IPS-20b (cell line): ENCODE measurements around the gene SLC1A3.
"Not testable (repeated sequence)": the region's sequence is repeated elsewhere in the genome, so short reads cannot be mapped to it uniquely, and the experiment has no call there.

Experiments used
- H3K27ac ChIP-seq: one replicate; pipeline ENCODE4 v1.5.1; 2013; ENCODE audit warnings: low read length
- H3K27me3 ChIP-seq: 2 replicates; pipeline ENCODE4 v1.6.1; 2013; ENCODE audit warnings: mild to moderate bottlenecking, low read length, inconsistent platforms; ENCODE audit not compliant: insufficient read depth
- H3K36me3 ChIP-seq: 2 replicates; pipeline ENCODE4 v1.6.1; 2013; ENCODE audit warnings: low read depth, mild to moderate bottlenecking, inconsistent platforms, low read length, moderate library complexity; ENCODE audit not compliant: insufficient read depth
- H3K4me1 ChIP-seq: 2 replicates; pipeline ENCODE4 v1.6.1; 2013; ENCODE audit warnings: mild to moderate bottlenecking, control low read depth, inconsistent platforms, low read length, moderate library complexity; ENCODE audit not compliant: insufficient read depth
- H3K4me3 ChIP-seq: 2 replicates; pipeline ENCODE4 v1.5.1; 2013; ENCODE audit warnings: mild to moderate bottlenecking, low read length, inconsistent platforms
- H3K9ac ChIP-seq: 2 replicates; pipeline ENCODE4 v1.6.1; 2013; ENCODE audit warnings: low read depth, mild to moderate bottlenecking, inconsistent platforms, low read length, moderate library complexity
- H3K9me3 ChIP-seq: 2 replicates; pipeline ENCODE4 v1.6.1; 2013; ENCODE audit warnings: mild to moderate bottlenecking, low read depth, low read length, inconsistent platforms; ENCODE audit not compliant: insufficient read depth

The SLC1A3 gene

DNA sequence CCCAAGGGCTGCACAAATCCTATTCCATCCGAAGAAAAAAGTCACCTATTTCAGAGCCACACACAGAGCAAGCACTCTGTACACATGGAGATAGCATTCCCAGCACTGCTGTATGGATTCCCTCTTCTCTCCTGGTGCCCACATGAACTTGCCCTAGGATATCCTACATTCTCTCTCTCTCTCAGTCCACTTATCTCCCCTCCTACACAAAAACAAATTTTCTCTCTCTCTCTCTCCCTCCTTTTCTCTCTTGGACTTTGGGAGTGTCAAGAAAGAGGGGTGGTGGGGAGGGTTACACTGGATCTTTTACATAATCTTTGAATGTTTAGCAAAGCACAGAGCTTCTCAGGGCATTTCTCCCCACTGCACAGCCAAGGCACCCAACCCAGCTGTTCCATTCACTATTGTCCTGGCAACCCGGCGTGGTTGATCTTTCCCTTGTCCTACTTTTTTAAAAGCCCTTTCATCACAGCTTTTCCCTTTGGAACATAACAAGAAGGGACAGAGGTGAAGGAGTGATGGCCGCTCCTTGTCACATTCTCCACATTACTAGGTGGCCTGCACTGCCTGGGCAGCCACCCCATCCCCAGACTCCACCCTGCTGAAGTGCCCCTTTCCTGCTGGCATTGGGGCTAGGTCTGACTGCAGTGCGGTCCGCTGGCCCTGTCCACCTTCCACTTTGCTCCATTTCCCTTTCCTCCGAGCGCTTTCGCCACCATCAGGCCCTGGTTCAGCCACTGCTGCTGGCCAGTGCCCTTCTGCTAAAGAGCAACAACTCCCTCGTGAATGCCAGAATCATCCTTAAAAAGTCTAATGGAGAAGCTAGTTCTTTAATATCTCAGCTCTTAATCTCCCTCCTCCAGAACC lies 22.2 kb upstream of the SLC1A3 start:
- Histone ChIP-seq H3K27ac (no peak overlapping the region), H3K9ac (no peak overlapping the region), H3K9me3 (no peaks in the 10 kb centered on the region), H3K4me3 (no peak overlapping the region), H3K4me1 (no peaks in the 10 kb centered on the region), H3K36me3 (no peaks in the 10 kb centered on the region), H3K27me3 (no peaks in the 10 kb centered on the region)

- Histone ChIP-seq H3K9me3 (no peaks in the 10 kb centered on the region), H3K27ac (no peak overlapping the region), H3K4me1 (peaks cover 5% of the 10 kb centered on the region), H3K36me3 (no peaks in the 10 kb centered on the region), H3K9ac (no peak overlapping the region), H3K27me3 (no peaks in the 10 kb centered on the region), H3K4me3 (no peak overlapping the region)
These were observed 20.7 kb upstream of the SLC1A3 start for GRCh38 chr5:36585701-36586100.

DNA sequence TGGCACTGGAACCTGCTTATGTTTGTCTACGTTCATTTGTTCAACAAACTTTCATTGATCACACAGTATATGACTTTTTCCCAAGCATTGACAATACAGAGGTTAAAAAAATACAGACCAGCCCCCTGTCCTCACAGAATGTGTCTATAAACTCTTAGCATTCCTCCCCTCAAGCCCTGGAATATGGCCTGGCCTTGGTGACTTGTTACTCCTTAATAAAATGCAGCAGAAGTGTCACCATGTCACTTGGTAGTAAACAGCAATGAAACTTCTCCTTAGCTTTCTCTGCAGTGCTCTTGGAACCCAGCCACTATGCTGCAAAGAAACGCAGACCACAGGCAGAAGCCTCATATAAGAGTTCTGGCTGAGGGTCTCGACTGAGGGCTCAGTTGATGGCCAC lies 19.1 kb upstream of the SLC1A3 start:
- Histone ChIP-seq H3K36me3 (no peaks in the 10 kb centered on the region), H3K9me3 (no peaks in the 10 kb centered on the region), H3K9ac (no peak overlapping the region), H3K4me1 (peaks cover 14% of the 10 kb centered on the region), H3K27me3 (no peaks in the 10 kb centered on the region), H3K27ac (no peak overlapping the region), H3K4me3 (no peak overlapping the region)

- not testable (repeated sequence) for H3K27ac ChIP-seq, H3K27me3 ChIP-seq, H3K4me3 ChIP-seq, H3K9me3 ChIP-seq, H3K9ac ChIP-seq, H3K36me3 ChIP-seq
- H3K4me1 ChIP-seq, result peaks cover 17% of the 10 kb centered on the region
These were observed 16.7 kb upstream of the SLC1A3 start for GRCh38 chr5:36589735-36590134.

DNA sequence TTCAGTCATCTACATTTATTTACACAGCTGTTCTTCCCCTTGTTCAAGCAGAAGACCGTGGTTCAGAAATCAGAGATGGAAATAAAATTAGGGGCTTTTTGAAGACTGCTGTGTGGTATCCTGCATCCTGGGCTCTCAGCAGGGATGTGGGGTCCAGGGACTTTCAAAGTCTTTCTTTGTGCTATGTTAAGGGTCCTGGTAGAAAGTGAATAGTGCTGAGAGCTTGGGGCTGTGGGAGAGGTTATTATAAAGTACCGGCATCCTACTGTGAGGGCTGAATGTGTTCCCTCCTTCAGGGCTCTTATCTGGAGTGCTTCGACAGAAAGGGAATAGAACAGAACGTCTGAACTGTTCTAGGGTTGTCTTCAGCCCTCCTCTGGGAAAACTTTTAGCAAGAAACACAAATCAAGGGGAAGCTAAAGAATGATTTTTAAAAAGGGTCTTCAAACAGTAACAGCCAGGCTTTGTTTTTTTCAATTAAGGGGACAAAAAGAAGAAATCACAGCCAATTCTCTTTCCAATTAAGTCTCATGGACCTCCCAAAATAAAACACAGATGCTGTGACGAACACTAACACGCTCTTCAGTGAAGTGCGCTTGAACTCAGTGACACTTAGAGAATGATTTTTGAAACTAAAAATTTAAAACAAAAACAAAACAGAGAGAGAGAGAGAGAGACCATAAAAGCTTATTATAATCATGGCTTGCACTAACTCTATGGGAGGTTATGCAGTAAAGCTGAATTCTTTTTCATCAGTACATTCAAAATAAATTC lies 15.7 kb upstream of the SLC1A3 start:
- Histone ChIP-seq H3K9me3 (no peaks in the 10 kb centered on the region), H3K27me3 (no peaks in the 10 kb centered on the region), H3K4me1 (peaks cover 17% of the 10 kb centered on the region), H3K27ac (no peak overlapping the region), H3K4me3 (peak overlapping the region; percentile 27; the same call in 1 of the 2 replicates), H3K9ac (0 out of 2 replicates have a peak overlapping the region, but pooled peaks have one; percentile 13), H3K36me3 (no peaks in the 10 kb centered on the region)

- Histone ChIP-seq H3K27me3 (no peaks in the 10 kb centered on the region), H3K4me1 (peaks cover 17% of the 10 kb centered on the region), H3K9me3 (no peaks in the 10 kb centered on the region), H3K9ac (no peak overlapping the region), H3K36me3 (no peaks in the 10 kb centered on the region), H3K4me3 (no peak overlapping the region), H3K27ac (no peak overlapping the region)
These were observed 12.5 kb upstream of the SLC1A3 start for GRCh38 chr5:36593867-36594266.

DNA sequence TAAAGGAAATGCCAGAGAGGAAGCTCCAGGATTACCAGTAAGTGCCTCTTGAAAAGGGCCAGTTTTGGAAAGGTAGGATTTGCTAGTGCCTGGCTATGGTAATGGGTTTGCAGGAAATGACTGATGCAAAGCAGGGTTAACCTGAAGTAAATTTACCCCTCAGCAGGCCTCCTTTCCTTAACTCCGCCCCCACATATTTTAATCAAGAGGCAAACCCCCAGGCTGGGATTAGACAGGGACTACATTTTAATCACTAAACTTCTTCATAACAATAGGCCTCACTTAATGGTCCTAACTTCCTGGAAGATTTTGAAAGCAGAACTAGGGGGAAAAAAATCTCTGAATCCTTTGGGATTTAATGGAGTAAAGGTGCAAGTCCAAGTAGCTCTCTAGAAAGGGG lies 10.2 kb upstream of the SLC1A3 start:
- H3K27ac ChIP-seq, result no peak overlapping the region
- peak overlapping the region; percentile 1; the same call in 1 of the 2 replicates for H3K4me3 ChIP-seq
- no peaks in the 10 kb centered on the region for H3K9me3 ChIP-seq
- H3K4me1 ChIP-seq, result peaks cover 7% of the 10 kb centered on the region; the same call in 1 of the 2 replicates
- no peak overlapping the region; the same call in 1 of the 2 replicates for H3K9ac ChIP-seq
- no peaks in the 10 kb centered on the region for H3K27me3 ChIP-seq
- no peaks in the 10 kb centered on the region for H3K36me3 ChIP-seq

- H3K27ac ChIP-seq, result no peak overlapping the region
- H3K9ac ChIP-seq, result no peak overlapping the region; the same call in 1 of the 2 replicates
- H3K4me1 ChIP-seq, result peaks cover 3% of the 10 kb centered on the region; the same call in 1 of the 2 replicates
- H3K4me3 ChIP-seq, result peak overlapping the region; percentile 1; the same call in 1 of the 2 replicates
- H3K36me3 ChIP-seq, result no peaks in the 10 kb centered on the region
- H3K27me3 ChIP-seq, result no peaks in the 10 kb centered on the region
- no peaks in the 10 kb centered on the region for H3K9me3 ChIP-seq
These were observed 9.7 kb upstream of the SLC1A3 start for GRCh38 chr5:36596756-36597155.

DNA sequence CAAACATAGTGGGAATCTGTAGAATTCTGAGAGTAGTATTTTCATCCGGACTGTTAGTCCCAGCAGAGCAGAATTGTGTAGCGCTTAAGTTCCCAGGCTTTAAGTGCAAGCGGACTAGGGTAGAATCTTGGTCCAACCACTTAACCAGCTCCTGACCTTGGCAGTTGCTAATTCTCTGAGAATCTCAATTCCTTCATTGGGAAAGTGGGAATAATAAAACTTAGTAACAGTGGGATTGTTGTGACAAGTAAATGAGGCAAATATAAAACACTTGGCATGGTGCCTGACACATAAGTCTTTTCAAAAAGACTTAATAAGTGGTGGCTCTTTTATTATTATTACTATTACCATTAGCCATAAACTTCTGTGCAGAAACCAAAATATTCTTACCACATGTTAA lies 8.4 kb upstream of the SLC1A3 start:
- Histone ChIP-seq H3K4me1 (peaks cover 3% of the 10 kb centered on the region; the same call in 1 of the 2 replicates), H3K27ac (no peak overlapping the region), H3K36me3 (no peaks in the 10 kb centered on the region), H3K9me3 (no peaks in the 10 kb centered on the region), H3K4me3 (no peak overlapping the region), H3K9ac (no peak overlapping the region), H3K27me3 (no peaks in the 10 kb centered on the region)

- Histone ChIP-seq H3K9ac (no peak overlapping the region), H3K9me3 (no peaks in the 10 kb centered on the region), H3K27ac (no peak overlapping the region), H3K27me3 (no peaks in the 10 kb centered on the region), H3K36me3 (no peaks in the 10 kb centered on the region), H3K4me3 (no peak overlapping the region), H3K4me1 (peaks cover 8% of the 10 kb centered on the region; the same call in 1 of the 2 replicates)
These were observed 6.2 kb upstream of the SLC1A3 start for GRCh38 chr5:36599986-36600779.

- H3K9ac ChIP-seq, result no peak overlapping the region
- H3K27ac ChIP-seq, result no peak overlapping the region
- H3K4me3 ChIP-seq, result no peak overlapping the region
- H3K36me3 ChIP-seq, result no peaks in the 10 kb centered on the region
- H3K27me3 ChIP-seq, result no peaks in the 10 kb centered on the region
- no peaks in the 10 kb centered on the region for H3K9me3 ChIP-seq
- peaks cover 14% of the 10 kb centered on the region; the same call in 1 of the 2 replicates for H3K4me1 ChIP-seq
These were observed 5.4 kb upstream of the SLC1A3 start for GRCh38 chr5:36600917-36601527.
